ENCODE data around the gene IDNK.

DNA sequence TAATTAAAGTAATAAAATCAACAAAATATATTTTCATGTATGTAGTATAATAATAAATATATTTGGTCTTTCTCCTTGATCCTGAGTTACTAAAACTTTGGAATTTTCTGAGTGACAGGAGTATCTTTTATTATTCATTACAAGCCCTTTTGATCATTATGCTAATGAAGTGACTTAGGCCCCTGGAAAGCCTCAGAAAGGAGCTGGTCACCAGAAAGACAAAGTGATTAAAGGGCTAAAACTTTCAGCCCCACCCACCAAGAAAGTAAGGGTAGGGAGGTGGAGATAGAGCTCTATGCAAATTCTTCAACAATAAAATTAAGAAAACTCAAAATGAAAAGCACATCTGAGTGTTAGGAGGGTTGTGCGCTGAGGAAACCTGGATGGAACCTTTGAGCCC lies 57.3 kb downstream of the IDNK start:
- TF ChIP-seq, protein P1, sequence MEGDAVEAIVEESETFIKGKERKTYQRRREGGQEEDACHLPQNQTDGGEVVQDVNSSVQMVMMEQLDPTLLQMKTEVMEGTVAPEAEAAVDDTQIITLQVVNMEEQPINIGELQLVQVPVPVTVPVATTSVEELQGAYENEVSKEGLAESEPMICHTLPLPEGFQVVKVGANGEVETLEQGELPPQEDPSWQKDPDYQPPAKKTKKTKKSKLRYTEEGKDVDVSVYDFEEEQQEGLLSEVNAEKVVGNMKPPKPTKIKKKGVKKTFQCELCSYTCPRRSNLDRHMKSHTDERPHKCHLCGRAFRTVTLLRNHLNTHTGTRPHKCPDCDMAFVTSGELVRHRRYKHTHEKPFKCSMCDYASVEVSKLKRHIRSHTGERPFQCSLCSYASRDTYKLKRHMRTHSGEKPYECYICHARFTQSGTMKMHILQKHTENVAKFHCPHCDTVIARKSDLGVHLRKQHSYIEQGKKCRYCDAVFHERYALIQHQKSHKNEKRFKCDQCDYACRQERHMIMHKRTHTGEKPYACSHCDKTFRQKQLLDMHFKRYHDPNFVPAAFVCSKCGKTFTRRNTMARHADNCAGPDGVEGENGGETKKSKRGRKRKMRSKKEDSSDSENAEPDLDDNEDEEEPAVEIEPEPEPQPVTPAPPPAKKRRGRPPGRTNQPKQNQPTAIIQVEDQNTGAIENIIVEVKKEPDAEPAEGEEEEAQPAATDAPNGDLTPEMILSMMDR (IDR thresholded peaks at IDR 0.05; ENCODE audit: insufficient read depth, low read length), result no peak
- no peak for TF ChIP-seq POLR2AphosphoS5 (IDR thresholded peaks at IDR 0.05; ENCODE audit: low read depth)
- TF ChIP-seq, protein P2, sequence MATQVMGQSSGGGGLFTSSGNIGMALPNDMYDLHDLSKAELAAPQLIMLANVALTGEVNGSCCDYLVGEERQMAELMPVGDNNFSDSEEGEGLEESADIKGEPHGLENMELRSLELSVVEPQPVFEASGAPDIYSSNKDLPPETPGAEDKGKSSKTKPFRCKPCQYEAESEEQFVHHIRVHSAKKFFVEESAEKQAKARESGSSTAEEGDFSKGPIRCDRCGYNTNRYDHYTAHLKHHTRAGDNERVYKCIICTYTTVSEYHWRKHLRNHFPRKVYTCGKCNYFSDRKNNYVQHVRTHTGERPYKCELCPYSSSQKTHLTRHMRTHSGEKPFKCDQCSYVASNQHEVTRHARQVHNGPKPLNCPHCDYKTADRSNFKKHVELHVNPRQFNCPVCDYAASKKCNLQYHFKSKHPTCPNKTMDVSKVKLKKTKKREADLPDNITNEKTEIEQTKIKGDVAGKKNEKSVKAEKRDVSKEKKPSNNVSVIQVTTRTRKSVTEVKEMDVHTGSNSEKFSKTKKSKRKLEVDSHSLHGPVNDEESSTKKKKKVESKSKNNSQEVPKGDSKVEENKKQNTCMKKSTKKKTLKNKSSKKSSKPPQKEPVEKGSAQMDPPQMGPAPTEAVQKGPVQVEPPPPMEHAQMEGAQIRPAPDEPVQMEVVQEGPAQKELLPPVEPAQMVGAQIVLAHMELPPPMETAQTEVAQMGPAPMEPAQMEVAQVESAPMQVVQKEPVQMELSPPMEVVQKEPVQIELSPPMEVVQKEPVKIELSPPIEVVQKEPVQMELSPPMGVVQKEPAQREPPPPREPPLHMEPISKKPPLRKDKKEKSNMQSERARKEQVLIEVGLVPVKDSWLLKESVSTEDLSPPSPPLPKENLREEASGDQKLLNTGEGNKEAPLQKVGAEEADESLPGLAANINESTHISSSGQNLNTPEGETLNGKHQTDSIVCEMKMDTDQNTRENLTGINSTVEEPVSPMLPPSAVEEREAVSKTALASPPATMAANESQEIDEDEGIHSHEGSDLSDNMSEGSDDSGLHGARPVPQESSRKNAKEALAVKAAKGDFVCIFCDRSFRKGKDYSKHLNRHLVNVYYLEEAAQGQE (IDR thresholded peaks at IDR 0.05; ENCODE audit: insufficient replicate concordance, low read depth), result no peak
- TF ChIP-seq SPI1 (IDR thresholded peaks at IDR 0.05; ENCODE audit: borderline replicate concordance, low read depth), result no peak

Data from HL-60 (cell line).